ENCODE results near the gene WNT6.

WNT6 gene

DNA sequence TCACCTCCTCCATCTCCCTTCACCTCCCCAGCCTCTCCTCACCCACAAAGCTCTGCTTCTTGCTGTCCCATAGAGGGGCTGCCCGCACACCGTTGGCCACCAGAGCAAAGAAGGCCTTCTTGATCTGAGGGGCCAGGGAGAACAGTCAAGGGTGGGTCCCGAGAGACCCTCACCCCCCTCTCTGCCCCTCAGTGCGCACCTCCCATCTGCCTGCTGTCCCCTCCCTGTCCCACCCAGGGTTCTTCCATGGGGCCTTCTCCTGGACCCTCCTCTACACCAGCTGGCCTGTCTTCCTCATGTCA lies 31.2 kb upstream of the WNT6 start:
- DNase-seq (ENCODE audit: low read depth), result no peak
- no peak for TF ChIP-seq CTCF (IDR thresholded peaks at IDR 0.05; ENCODE audit: low read length, missing control alignments)
- no peak overlapping the region for H3K4me3 ChIP-seq (replicated peaks; ENCODE audit: low read depth, low read length)

GRCh38 chr2:218829868-218830451 lies 29.6 kb upstream of the WNT6 start:
- no peak for DNase-seq (ENCODE audit: low read depth)
- TF ChIP-seq CTCF (IDR thresholded peaks at IDR 0.05; ENCODE audit: low read length, missing control alignments), result no peak
- H3K4me3 ChIP-seq (replicated peaks; ENCODE audit: low read depth, low read length), result no peak overlapping the region

- DNase-seq (ENCODE audit: low read depth), result no peak
- TF ChIP-seq CTCF (IDR thresholded peaks at IDR 0.05; ENCODE audit: low read length, missing control alignments), result no peak
Measured at GRCh38 chr2:218830526-218831306, 28.9 kb upstream of the WNT6 start.

GRCh38 chr2:218831378-218831990 lies 28.1 kb upstream of the WNT6 start, which contains the start of gene PRKAG3:
Gene PRKAG3, minus strand, starts transcription at chr2:218831803.
- no peak for TF ChIP-seq CTCF (IDR thresholded peaks at IDR 0.05; ENCODE audit: low read length, missing control alignments)
- H3K4me3 ChIP-seq (replicated peaks; ENCODE audit: low read depth, low read length), result no peak within 1 kb of the TSS
- no peak for DNase-seq (ENCODE audit: low read depth)

More at GRCh38 chr2:218830526-218831306, 28.9 kb upstream of the WNT6 start:
- H3K4me3 ChIP-seq (replicated peaks; ENCODE audit: low read depth, low read length), result no peak overlapping the region

DNA sequence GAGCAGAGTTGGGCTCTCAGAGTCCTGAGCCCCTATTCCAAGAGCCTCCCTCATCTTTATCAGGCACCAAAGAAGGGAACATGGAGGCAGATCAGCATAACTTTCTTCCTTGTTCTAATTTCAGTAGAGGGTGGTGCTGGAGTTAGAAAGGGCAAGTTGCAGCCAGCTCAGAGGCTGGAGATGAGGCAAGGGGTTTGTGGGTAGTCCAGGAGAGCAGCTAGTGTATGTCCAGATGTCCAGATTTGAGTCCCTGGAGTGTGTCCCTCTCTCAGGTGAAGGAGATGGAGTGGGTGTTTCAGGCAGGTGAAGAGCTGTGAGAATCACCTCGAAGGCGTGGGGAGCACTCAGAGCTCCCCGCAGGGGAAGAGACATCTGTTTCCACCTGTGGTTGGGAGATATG lies 27.5 kb upstream of the WNT6 start:
- DNase-seq (ENCODE audit: low read depth), result no peak
- H3K4me3 ChIP-seq (replicated peaks; ENCODE audit: low read depth, low read length), result no peak overlapping the region
- TF ChIP-seq CTCF (IDR thresholded peaks at IDR 0.05; ENCODE audit: low read length, missing control alignments), result no peak

- H3K4me3 ChIP-seq (replicated peaks; ENCODE audit: low read depth, low read length), result no peak overlapping the region
- no peak for TF ChIP-seq CTCF (IDR thresholded peaks at IDR 0.05; ENCODE audit: low read length, missing control alignments)
- DNase-seq (ENCODE audit: low read depth), result peak; percentile 16
Measured at GRCh38 chr2:218832520-218832919, 27.1 kb upstream of the WNT6 start.

Measured in fibroblast of pulmonary artery (primary cell).